Measurements from ENCODE around the gene TAF4. TPM values are rescaled to one million over a fixed set of nuclear protein-coding genes. Genes with fewer than 3 reads are reported as not detected.
"Not testable (repeated sequence)": the region's sequence is repeated elsewhere in the genome, so short reads cannot be mapped to it uniquely, and the experiment has no call there.

The TAF4 gene
- total RNA-seq, 1 donor from 2014 or later = 7.6 TPM

- DNase-seq = no peak
These were observed 104.8 kb downstream of the TAF4 start for GRCh38 chr20:61960836-61961235.

- no peak for DNase-seq
These were observed 106.6 kb downstream of the TAF4 start for GRCh38 chr20:61958773-61959700.

GRCh38 chr20:61957961-61958715, 107.5 kb downstream of the TAF4 start:
- no peak for DNase-seq

GRCh38 chr20:61956396-61957342, 109.0 kb downstream of the TAF4 start:
- DNase-seq = no peak

DNA sequence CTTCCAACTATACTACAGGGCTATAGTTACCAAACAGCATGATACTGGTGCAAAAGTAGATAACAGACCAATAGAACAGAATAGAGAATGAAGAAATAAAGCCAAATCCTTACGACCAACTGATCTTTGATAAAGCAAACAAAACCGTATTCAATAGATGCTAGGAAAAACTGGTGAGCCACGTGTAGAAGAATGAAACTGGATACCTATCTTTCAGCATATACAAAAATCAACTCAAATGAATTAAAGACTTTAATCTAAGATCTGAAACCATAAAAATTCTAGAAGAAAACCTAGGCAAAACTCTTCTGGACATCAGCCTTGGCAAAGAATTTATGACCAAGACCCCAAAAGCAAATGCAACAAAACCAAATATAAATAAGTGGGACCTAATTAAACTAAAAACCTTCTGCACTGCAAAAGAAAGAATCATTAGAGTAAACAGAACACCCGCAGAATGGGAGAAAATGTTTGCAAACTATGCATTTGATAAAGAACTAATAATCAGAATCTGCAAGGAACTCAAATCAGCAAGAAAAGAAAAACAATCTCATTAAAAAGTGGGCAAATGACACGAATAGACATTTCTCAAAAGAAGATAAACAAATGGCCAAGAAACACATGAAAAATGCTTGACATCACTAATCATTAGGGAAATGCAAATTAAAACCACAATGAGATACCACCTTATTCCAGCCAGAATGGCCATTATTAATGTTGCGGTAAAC, 109.8 kb downstream of the TAF4 start:
- no peak for DNase-seq

- no peak for DNase-seq
These were observed 111.2 kb downstream of the TAF4 start for GRCh38 chr20:61954276-61955021.

GRCh38 chr20:61953037-61954021, 112.4 kb downstream of the TAF4 start:
- DNase-seq = no peak

GRCh38 chr20:61951695-61952533, 113.8 kb downstream of the TAF4 start:
- no peak for DNase-seq

DNA sequence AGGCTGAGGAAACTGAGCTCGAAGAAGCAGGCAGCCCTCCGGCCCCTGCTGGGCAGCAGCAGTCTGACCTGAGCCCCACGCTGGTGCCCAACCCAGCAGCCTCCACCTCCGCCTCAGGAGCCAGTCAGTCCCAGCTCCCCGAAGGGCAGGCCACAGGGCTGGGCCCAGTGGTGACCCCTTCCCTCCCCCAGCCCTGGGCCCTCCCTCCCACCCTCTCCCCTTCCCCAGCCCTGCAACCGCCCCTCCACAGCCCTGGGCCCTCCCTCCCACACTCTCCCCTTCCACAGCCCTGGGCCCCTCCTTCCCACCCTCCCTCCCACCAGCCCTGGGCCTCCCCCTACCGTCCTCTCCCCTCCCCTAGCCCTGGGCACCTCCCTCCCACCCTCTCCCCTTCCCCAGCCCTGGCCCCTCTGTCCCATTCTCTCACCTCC, 115.0 kb downstream of the TAF4 start:
- no peak for DNase-seq

DNA sequence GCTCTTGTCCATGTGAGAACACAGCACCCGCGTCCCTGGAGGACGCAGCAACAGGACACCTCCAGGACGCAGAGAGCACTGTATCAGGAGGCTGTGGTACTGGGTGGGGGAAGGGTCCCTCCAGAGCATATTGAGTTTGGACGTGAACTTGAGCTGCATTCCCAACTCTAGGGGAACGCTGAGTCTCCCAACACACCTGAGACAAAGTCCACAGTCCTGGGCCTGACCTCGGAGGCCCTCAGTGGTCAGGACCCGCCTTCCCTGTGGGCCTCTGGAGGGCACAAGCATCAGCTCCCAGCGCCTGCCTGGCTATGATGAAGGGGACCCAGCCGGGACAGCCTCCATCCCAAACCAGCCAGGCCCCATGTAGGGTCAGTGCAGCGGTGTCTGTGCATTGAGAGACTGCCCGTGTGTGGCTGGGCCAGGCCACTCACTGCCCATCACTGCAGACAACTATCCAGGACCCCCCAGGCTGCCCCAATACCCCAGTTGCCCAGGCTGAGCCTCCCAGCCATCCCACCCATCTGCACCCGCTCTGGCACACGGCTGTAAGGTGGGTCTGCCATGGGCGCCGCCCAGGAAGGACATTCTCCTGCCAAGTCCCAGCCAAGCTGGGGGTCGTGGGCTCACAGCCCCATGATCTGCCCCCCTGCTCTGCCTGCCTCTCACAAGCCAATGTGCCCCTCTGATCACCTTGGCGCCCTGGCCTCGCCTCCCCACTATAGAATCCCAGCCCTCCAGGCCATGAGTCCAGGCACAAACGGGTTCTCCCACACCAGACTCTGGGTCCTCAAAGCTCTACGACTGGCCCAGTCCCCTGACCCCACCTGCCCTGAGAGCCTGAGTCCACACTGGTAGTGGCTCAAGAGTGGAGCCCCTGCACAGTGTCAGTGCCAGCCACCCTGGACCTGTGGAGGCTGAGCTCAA, 115.7 kb downstream of the TAF4 start:
- no peak for DNase-seq

- DNase-seq = no peak
These were observed 116.3 kb downstream of the TAF4 start for GRCh38 chr20:61949363-61949713.

GRCh38 chr20:61948586-61949362, 116.9 kb downstream of the TAF4 start:
- DNase-seq = no peak

- not testable (repeated sequence) for DNase-seq
These were observed 117.6 kb downstream of the TAF4 start for GRCh38 chr20:61948056-61948455.

DNA sequence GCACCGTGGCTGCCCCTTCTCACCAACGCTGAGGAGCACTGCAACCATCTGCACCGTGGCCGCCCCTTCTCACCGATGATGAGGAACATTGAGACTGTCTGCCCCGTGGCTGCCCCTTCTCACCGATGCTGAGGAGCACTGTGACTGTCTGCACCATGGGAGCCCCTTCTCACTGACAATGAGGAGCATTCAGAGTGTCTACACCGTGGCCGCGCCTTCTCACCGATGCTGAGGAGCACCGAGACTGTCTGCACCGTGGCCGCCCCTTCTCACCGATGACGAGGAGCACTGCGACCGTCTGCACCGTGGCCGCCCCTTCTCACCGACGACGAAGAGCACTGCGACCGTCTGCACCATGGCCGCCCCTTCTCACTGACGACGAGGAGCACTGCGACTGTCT, 120.2 kb downstream of the TAF4 start:
- DNase-seq = not testable (repeated sequence)

- not testable (repeated sequence) for DNase-seq
These were observed 120.7 kb downstream of the TAF4 start for GRCh38 chr20:61944967-61945366.

- DNase-seq = no peak
These were observed 123.2 kb downstream of the TAF4 start for GRCh38 chr20:61942526-61942925.
